GM19023 (cell line): ENCODE measurements around the gene SLC9A3.

Experiments
- ATAC-seq: cut with Tn5 transposase; IDR thresholded peaks from one replicate; pipeline ENCODE4 v1.9.1; 2021; ENCODE audit warnings: mild to moderate bottlenecking, moderate library complexity; ENCODE audit not compliant: unreplicated experiment

SLC9A3 gene

GRCh38 chr5:527646-528628 is 3.7 kb upstream of the SLC9A3 start:
- no peak for ATAC-seq

- ATAC-seq: no peak
Observed at GRCh38 chr5:526456-527088, 2.3 kb upstream of the SLC9A3 start.

GRCh38 chr5:525916-526315 is 1.7 kb upstream of the SLC9A3 start:
- no peak for ATAC-seq

DNA sequence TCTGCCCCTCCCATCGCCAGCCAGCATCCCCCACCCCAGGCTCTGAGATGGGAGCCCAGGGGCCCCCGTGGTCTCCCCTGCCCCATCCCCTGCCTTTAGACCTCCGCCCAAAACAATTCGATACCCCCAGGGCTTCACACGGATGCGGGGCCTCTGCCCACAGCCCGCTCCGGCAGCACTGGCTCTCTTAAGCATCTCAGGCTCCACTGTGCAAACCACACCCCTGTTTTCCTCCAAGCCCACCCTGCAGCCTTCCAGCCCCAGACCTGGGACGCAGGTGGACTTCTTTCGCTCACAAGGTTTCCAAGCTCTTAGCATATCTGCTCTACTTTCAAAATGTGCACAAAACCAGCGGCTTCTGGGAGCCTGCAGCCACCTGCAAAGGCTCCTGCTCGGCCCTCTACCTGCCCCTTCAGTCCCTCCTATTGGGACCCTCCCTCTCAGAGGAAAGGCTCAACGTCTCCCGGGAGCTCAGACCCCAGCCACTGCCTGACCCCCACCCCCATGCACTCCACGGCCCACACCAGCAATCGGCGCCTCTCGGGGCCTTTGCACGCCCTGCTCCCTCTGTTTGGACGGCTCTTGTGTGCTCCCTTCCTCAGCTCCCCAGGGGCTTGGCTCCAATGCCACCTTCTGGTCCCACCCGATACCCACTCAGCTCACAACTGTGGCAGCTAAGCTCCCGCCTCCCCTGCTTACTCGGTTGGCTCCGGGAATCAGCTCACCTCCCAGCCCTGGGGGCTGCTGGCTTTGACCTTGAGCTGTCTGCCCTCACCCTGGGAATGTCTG is 918 bp upstream of the SLC9A3 start:
- ATAC-seq: no peak

DNA sequence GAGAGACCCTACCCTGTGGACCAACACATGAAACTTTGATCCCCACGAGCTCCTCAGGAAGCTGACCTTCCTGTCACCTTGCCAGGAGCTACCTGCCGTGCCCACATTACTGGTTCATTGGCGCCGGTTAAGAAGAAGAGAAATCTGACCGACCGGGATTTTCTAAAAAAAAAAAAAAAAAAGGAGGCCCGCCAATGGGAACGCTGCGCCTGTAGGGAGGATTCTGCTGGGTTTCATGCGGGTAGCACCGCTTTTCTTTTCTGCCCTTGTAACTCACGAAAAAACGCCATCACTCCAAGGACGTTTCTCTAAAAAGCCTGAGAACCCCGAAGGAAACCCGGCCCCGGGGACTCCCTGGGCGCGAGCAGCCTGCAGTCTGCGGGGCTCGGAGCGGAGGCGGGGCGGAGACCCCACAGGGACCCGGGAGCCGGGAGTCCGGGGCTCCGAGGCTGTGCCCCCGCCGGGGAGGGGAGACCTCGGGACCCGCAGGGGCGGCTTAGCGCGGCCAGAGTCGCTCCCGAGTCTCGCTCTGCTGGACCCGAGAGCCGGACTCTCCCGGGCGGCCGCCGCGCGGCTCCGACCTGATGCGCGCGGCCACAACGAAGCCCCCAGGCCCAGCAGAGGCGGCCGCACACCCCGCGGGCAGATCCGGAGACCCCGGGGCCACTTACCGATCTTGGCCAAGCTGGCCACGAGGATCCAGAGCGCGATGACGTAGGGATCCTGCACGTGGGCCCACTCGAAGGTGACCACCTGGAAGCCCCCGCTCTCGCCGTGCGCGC is 617 bp downstream of the SLC9A3 start:
- ATAC-seq: no peak

DNA sequence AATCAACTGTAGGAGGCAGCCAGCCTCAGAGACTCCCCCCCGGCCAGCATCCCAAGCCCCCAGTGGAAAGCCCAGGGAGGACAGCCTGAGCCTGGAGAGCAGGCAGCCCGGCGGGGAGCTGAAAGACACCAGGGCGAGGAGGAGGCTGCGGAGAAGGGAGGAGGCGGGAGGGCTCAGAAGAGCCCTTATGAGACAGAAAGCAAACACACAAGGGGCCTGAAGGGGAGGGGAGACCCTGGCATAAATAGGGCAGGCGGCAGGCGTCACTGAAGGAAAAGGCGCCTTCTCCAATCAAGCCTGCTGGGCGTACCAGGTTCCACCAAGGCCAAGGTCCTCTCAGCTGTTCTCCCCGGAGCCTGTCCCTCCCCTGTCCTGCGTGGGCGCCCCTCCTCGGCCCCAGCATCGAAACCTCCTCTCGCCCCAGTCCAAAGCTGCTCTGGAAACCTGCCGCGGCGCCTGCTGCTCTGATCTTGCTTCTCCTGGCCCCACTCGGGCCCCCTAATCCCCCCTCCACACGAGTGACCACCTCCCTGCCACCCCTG is 1.3 kb downstream of the SLC9A3 start:
- ATAC-seq: no peak

GRCh38 chr5:522116-522515 is 2.1 kb downstream of the SLC9A3 start:
- ATAC-seq: no peak

DNA sequence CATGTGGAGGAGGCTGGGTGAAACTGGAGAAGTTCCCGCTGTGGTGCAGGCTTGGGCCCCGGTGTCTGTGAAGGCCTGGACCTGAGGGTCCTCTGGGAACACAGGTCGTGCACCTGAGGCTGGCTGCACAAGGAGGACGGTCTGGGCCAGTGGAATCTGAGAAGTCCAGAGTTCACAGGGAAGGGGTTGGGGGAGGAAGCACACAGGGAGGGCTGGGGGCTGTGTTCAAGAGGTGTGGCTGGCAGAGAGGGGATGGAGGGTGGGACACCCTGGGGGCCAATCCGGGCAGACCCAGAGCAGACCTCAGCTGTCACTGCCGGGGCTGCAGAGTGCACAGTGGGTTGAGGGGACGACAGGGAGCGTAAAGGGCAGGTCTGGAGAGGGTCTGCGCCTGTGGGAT is 2.6 kb downstream of the SLC9A3 start:
- ATAC-seq: no peak

- ATAC-seq: no peak
Observed at GRCh38 chr5:520850-521226, 3.4 kb downstream of the SLC9A3 start.

GRCh38 chr5:520196-520849 is 3.9 kb downstream of the SLC9A3 start:
- ATAC-seq: no peak

GRCh38 chr5:518721-519120 is 5.5 kb downstream of the SLC9A3 start:
- no peak for ATAC-seq

GRCh38 chr5:517535-518100 is 6.6 kb downstream of the SLC9A3 start:
- no peak for ATAC-seq

DNA sequence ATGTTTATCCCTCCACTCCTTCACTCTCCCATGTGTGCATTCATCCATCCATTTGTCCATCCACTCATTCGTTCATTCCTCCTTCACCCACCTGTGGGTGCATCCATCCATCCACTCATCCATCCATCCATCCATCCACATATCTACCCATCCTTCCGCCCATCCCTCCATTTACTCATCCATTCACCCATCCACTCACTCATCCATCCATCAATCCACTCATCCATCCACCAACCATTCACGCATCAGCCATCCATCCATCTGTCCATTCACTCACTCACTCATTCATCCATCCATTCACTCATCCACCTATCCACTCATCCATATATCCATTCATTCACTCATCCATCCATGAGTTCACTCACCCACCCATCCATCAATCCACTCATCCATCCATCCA is 7.3 kb downstream of the SLC9A3 start:
- no peak for ATAC-seq

- ATAC-seq: no peak
Observed at GRCh38 chr5:516338-516925, 7.8 kb downstream of the SLC9A3 start.

GRCh38 chr5:515273-515836 is 8.9 kb downstream of the SLC9A3 start:
- no peak for ATAC-seq

DNA sequence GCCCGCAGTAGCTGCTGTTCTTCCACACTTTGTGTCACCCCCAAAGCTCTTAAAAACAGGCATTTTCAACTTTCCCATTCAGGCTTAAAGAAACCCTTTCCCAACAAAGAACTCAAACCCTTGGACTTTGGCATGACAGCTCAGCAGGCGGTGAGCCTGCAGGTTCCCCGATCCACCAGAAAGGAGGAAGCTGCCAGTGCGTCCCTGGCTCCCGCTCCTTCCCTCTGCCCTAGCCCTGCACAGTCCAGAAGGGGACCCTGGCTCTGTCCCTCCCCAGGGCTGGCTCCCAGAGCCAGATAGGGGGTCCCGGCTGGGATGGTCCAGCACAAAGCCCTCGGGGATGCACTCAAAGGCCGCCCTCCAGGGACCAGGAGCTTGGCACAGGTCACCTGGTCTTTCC is 9.6 kb downstream of the SLC9A3 start:
- ATAC-seq: no peak

- no peak for ATAC-seq
Observed at GRCh38 chr5:514101-514485, 10.2 kb downstream of the SLC9A3 start.

GRCh38 chr5:513216-514100 is 10.8 kb downstream of the SLC9A3 start:
- no peak for ATAC-seq
